Caco-2 (cell line): ENCODE data around the gene TEPSIN. TPM values are rescaled to one million over a fixed set of nuclear protein-coding genes. Genes with fewer than 3 reads are reported as not detected.

Experiments
- BruUV-seq: library from RNA; stranded (reverse); fragments of 400-500 nt; replicated peaks from 2 replicates; lab custom pipeline; 2021; lab: Mats Ljungman, UMichigan
- CTCF ChIA-PET: fragments of 300-600 bp; sonication (Branson Sonifier 250); formaldehyde crosslinking; loops from one replicate; lab custom pipeline; 2022; ENCODE audit warnings: antibody characterized with exemption; lab: Charles Lee
- POLR2A ChIA-PET: fragments of 300-600 bp; sonication (Branson Sonifier 250); formaldehyde crosslinking; loops from one replicate; lab custom pipeline; 2022; ENCODE audit warnings: antibody characterized with exemption; lab: Charles Lee
- DNase-seq, 2 experiments: peaks; one replicate each; pipeline versions ENCODE4 v3.0.0 to v3.0.0-alpha.2; 2020 to 2022
- H3K27me3 ChIP-seq: replicated peaks from 2 replicates; pipeline ENCODE4 v1.6.0; 2011; ENCODE audit warnings: low read length; ENCODE audit not compliant: control insufficient read depth, insufficient read depth
- H3K36me3 ChIP-seq: 2 replicates; pipeline ENCODE4 v1.5.1; 2011; ENCODE audit warnings: low read length; ENCODE audit not compliant: control insufficient read depth, insufficient read depth
- H3K4me1 ChIP-seq: fragments of 250-450 bp; sonication (Bioruptor Pico); 2 replicates; pipeline ENCODE4 v1.5.1; 2020; ENCODE audit warnings: mild to moderate bottlenecking
- H3K4me3 ChIP-seq: 2 replicates; pipeline ENCODE4 v1.5.1; 2011; ENCODE audit warnings: low read depth, mild to moderate bottlenecking, control low read depth, low read length
- H3K9me3 ChIP-seq: fragments of 250-450 bp; sonication (Bioruptor Pico); 2 replicates; pipeline ENCODE4 v1.5.1; 2020; ENCODE audit warnings: mild to moderate bottlenecking, moderate library complexity
- H3K27ac Mint-ChIP-seq: one replicate; pipeline ENCODE4 v1.8.0; 2022; ENCODE audit warnings: mixed read lengths; ENCODE audit not compliant: unreplicated experiment
- H3K27me3 Mint-ChIP-seq: one replicate; pipeline ENCODE4 v1.8.0; 2022; ENCODE audit warnings: mixed read lengths; ENCODE audit not compliant: insufficient read depth, unreplicated experiment
- H3K36me3 Mint-ChIP-seq: one replicate; pipeline ENCODE4 v1.8.0; 2022; ENCODE audit warnings: mild to moderate bottlenecking, mixed read lengths; ENCODE audit not compliant: insufficient read depth, unreplicated experiment
- H3K4me1 Mint-ChIP-seq: one replicate; pipeline ENCODE4 v1.8.0; 2022; ENCODE audit warnings: low read depth, mixed read lengths; ENCODE audit not compliant: unreplicated experiment
- H3K4me3 Mint-ChIP-seq: one replicate; pipeline ENCODE4 v1.8.0; 2022; ENCODE audit warnings: mild to moderate bottlenecking, moderate library complexity, mixed read lengths; ENCODE audit not compliant: unreplicated experiment
- H3K9me3 Mint-ChIP-seq: one replicate; pipeline ENCODE4 v1.8.0; 2022; ENCODE audit warnings: mixed read lengths; ENCODE audit not compliant: unreplicated experiment
- intact Hi-C: fragments of 100-400 bp; cut with micrococcal nuclease; formaldehyde crosslinking; loops from one replicate; pipeline ENCODE4 v1.10.0; 2022; ENCODE audit not compliant: unreplicated experiment
- total RNA-seq: library from RNA; stranded (reverse); gene quantifications from 2 replicates; pipeline ENCODE4 v1.2.3, GENCODE V29; 2022
- TF ChIP-seq, protein P1 (sequence below), 2 experiments: fragments of 200-600 bp in 1 of 2; IDR thresholded peaks; 1 replicate in 1 of 2; 2 replicates in 1 of 2; pipeline versions ENCODE4 v1.5.1 to v1.8.0; 2011 to 2022; ENCODE audit warnings: antibody characterized with exemption in 1 of 2, control low read depth in 1 of 2, inconsistent platforms in 1 of 2, low read depth in 1 of 2, low read length in 1 of 2, mild to moderate bottlenecking in 1 of 2, moderate library complexity in 1 of 2; ENCODE audit not compliant: insufficient read depth in 1 of 2, severe bottlenecking in 1 of 2, unreplicated experiment in 1 of 2

Gene TEPSIN
- total RNA-seq, 1 experiment from 2014 or later, result 40.3 TPM

DNA sequence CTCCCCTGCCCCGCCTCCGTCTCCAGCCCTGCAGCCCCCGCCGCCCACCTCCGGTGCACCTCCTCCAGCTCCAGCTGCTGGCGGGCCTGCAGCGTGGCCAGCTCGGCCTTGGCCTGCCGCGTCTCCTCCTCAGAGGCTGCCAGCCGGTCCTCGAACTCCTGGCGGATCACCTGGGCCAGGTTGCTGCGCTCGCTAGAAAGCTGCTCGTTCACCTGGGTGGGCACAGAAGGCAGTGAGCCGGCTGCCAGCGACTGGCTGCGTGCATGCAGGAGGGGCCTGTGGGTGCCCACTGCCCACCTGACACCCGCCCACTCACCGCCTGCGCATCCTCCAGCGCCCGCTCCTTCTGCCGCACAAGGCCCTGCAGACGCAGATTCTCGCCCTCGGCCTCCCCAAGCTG lies 48.3 kb downstream of the TEPSIN start:
- CTCF ChIA-PET, result interaction anchor here (0.8 to 2.0 kb wide), 4 partner anchors 32 to 167 kb away, joined by 3 to 10 read pairs (median 3); partner anchors contain the start of gene CEP131
- Mint-ChIP-seq H3K4me1 (no peaks in the 10 kb centered on the region), H3K36me3 (no peaks in the 10 kb centered on the region), H3K27ac (no peak overlapping the region), H3K27me3 (no peaks in the 10 kb centered on the region), H3K9me3 (no peaks in the 10 kb centered on the region), H3K4me3 (no peak overlapping the region)
- intact Hi-C loops, result no loop called here
- no peaks in the 10 kb centered on the region for H3K4me1 ChIP-seq
- BruUV-seq, result no TSS peak
- TF ChIP-seq, protein P1, sequence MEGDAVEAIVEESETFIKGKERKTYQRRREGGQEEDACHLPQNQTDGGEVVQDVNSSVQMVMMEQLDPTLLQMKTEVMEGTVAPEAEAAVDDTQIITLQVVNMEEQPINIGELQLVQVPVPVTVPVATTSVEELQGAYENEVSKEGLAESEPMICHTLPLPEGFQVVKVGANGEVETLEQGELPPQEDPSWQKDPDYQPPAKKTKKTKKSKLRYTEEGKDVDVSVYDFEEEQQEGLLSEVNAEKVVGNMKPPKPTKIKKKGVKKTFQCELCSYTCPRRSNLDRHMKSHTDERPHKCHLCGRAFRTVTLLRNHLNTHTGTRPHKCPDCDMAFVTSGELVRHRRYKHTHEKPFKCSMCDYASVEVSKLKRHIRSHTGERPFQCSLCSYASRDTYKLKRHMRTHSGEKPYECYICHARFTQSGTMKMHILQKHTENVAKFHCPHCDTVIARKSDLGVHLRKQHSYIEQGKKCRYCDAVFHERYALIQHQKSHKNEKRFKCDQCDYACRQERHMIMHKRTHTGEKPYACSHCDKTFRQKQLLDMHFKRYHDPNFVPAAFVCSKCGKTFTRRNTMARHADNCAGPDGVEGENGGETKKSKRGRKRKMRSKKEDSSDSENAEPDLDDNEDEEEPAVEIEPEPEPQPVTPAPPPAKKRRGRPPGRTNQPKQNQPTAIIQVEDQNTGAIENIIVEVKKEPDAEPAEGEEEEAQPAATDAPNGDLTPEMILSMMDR (IDR thresholded peaks at IDR 0.05; ENCODE audit: insufficient read depth in 1 of 2, low read depth in 1 of 2, low read length in 1 of 2, severe bottlenecking in 1 of 2, unreplicated experiment in 1 of 2), result no peak
- POLR2A ChIA-PET, result interaction anchor here (0.6 kb wide), 1 partner anchor 32 kb away, joined by 3 read pairs; the partner anchor contains the start of gene CEP131
- no peaks in the 10 kb centered on the region for H3K27me3 ChIP-seq
- H3K36me3 ChIP-seq, result no peaks in the 10 kb centered on the region; the same call in 1 of the 2 replicates
- no peak for DNase-seq
- H3K9me3 ChIP-seq, result no peaks in the 10 kb centered on the region
- no peak overlapping the region for H3K4me3 ChIP-seq

DNA sequence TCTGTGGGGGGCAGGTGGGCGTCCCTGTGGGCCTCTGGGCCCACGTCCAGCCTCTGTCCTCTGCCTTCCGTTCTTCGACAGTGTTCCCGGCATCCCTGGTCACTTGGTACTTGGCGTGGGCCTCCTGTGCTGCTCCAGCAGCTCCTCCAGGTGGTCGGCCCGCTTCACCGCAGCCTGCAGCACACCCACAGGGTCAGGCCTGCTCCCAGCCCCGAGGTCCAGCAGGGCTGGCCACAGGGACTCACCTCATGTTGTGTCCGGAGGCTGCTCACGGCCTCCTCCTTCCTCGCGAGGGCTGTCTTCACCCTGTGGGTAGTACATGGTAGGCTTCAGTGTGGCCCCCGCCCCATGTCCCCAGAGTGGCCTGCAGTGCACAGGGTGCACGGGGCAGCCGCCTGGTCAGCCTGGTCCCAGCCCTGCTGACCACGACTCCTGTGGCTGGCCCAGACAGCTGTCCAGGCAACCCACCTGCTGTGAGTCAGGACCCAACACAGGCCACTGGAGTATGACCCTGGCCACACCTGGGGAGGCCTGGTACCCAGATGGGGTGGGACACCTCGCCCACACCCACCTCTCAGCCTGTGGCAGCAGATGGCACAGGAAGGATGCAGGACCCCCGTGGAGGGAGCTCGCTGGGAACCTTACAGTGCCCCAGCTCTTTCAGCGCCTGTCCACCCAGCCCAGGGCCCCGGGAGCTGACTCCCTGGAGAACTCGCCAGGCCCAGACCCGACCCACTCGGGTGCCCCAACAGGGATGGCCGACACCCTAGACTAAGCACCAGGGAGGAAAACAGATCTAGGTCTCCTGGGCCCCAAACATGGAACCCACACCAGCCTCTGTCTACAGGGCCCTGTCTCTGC lies 49.0 kb downstream of the TEPSIN start:
- peak in 1 of 2 experiments; percentile 68 for DNase-seq
- ChIA-PET CTCF (interaction anchor here (1.4 to 2.0 kb wide), 3 partner anchors 33 to 166 kb away, joined by 3 to 10 read pairs (median 3); partner anchors contain the start of gene CEP131), POLR2A (interaction anchor here (0.6 kb wide), 1 partner anchor 33 kb away, joined by 3 read pairs; the partner anchor contains the start of gene CEP131)
- no peak overlapping the region for H3K4me3 ChIP-seq
- BruUV-seq, result no TSS peak
- TF ChIP-seq, protein P1 (IDR thresholded peaks at IDR 0.05; ENCODE audit: insufficient read depth in 1 of 2, low read depth in 1 of 2, low read length in 1 of 2, severe bottlenecking in 1 of 2, unreplicated experiment in 1 of 2), result peak; percentile 65 to 69
- Mint-ChIP-seq H3K9me3 (no peaks in the 10 kb centered on the region), H3K4me1 (no peaks in the 10 kb centered on the region), H3K4me3 (no peak overlapping the region), H3K27ac (no peak overlapping the region), H3K36me3 (no peaks in the 10 kb centered on the region), H3K27me3 (no peaks in the 10 kb centered on the region)
- H3K27me3 ChIP-seq, result no peaks in the 10 kb centered on the region
- no peaks in the 10 kb centered on the region for H3K4me1 ChIP-seq
- intact Hi-C loops, result loop anchor here (1.0 kb wide), 1 partner anchor 48 kb away; no protein-coding TSS in a partner anchor
- H3K36me3 ChIP-seq, result no peaks in the 10 kb centered on the region; the same call in 1 of the 2 replicates
- no peaks in the 10 kb centered on the region for H3K9me3 ChIP-seq

DNA sequence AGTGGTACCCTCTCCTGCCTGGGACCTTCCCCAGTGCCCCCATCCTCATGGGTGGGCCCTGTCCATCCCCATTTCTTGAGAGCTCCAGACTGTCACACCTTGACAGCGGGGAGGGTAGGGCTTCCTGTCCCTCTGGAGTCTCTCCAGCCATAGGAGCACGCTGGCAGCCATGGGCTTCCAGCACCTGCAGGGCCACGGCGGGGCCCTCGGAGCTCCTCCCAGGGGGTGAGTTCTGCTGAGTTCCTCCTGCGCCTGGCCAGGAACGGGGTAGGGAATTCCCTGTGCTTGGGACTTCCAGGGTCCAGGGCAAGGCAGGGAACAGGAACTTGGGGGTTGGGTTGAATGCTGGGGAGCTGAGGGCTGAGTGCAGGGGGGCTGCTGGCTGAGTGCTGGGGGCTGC lies 49.8 kb downstream of the TEPSIN start:
- H3K27me3 Mint-ChIP-seq, result no peaks in the 10 kb centered on the region
- ChIA-PET POLR2A (no interaction called here), CTCF (interaction anchor here (1.5 to 2.0 kb wide), 2 partner anchors 47 to 166 kb away, joined by 3 to 10 read pairs; no protein-coding TSS in a partner anchor)
- no peak for DNase-seq
- no peak overlapping the region for H3K4me3 Mint-ChIP-seq
- Histone ChIP-seq H3K4me3 (no peak overlapping the region), H3K36me3 (no peaks in the 10 kb centered on the region; the same call in 1 of the 2 replicates), H3K27me3 (no peaks in the 10 kb centered on the region), H3K9me3 (no peaks in the 10 kb centered on the region), H3K4me1 (no peaks in the 10 kb centered on the region)
- TF ChIP-seq, protein P1 (IDR thresholded peaks at IDR 0.05; ENCODE audit: insufficient read depth in 1 of 2, low read depth in 1 of 2, low read length in 1 of 2, severe bottlenecking in 1 of 2, unreplicated experiment in 1 of 2), result no peak
- no peaks in the 10 kb centered on the region for H3K9me3 Mint-ChIP-seq
- no peaks in the 10 kb centered on the region for H3K4me1 Mint-ChIP-seq
- H3K36me3 Mint-ChIP-seq, result no peaks in the 10 kb centered on the region
- no peak overlapping the region for H3K27ac Mint-ChIP-seq
- intact Hi-C loops, result loop anchor here (1.0 kb wide), 1 partner anchor 47 kb away; no protein-coding TSS in a partner anchor
- no TSS peak for BruUV-seq
